Measurements from ENCODE around the gene C10orf95. TPM values are rescaled to one million over a fixed set of nuclear protein-coding genes. Genes with fewer than 3 reads are reported as not detected.

C10orf95 gene
- total and polyA plus RNA-seq, 2 experiments from 2014 or later = 0.69 to 1.1 TPM

DNA sequence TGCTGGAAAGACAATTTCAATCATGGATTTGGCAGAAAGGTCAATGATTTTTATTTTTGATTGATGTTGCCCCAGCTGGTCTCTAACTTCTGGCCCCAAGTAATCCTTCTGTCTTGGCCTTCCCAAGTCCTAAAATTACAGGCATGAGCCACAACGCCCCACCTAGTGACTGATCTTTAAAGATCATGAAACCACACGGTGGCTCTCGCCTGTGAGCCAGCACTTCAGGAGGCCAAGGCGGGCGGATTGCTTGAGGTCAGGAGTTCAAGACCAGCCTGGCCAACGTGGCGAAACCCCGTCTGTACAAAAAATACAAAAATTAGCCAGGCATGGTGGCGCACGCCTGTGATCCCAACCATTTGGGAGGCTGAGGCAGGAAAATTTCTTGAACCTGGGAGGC, 12.6 kb upstream of the C10orf95 start:
- 0 out of 2 replicates have a peak, but pooled peaks cover 12% of the 10 kb centered on the region for H3F3A ChIP-seq (replicated peaks; ENCODE audit: low read depth)
- no peak overlapping the region for H3K27ac Mint-ChIP-seq
- H3K9me3 Mint-ChIP-seq = no peaks in the 10 kb centered on the region
- peaks cover 5% of the 10 kb centered on the region; the same call in 1 of the 2 replicates for H3K27me3 ChIP-seq (ENCODE audit: insufficient read depth)
- H3K4me3 ChIP-seq = no peak overlapping the region
- H3K4me3 Mint-ChIP-seq = peak overlapping the region; percentile 90; the same call in 2 of the 3 replicates
- peaks cover 23% of the 10 kb centered on the region; the same call in 1 of the 2 replicates for H3K79me2 ChIP-seq (replicated peaks; ENCODE audit: insufficient read depth)
- no peak overlapping the region for H2AFZ ChIP-seq
- H4K20me1 ChIP-seq (replicated peaks; ENCODE audit: insufficient read depth) = no peaks in the 10 kb centered on the region; the same call in 1 of the 2 replicates
- peaks cover 33% of the 10 kb centered on the region for H3K4me1 Mint-ChIP-seq
- peaks cover 2% of the 10 kb centered on the region for H3K36me3 Mint-ChIP-seq (ENCODE audit: low read depth)
- no peak for TF ChIP-seq NANOG (IDR thresholded peaks at IDR 0.05; ENCODE audit: borderline replicate concordance)
- TF ChIP-seq CREB1 (CRISPR knock-in tag; IDR thresholded peaks at IDR 0.05; ENCODE audit: low read depth) = no peak
- TF ChIP-seq, protein P1, sequence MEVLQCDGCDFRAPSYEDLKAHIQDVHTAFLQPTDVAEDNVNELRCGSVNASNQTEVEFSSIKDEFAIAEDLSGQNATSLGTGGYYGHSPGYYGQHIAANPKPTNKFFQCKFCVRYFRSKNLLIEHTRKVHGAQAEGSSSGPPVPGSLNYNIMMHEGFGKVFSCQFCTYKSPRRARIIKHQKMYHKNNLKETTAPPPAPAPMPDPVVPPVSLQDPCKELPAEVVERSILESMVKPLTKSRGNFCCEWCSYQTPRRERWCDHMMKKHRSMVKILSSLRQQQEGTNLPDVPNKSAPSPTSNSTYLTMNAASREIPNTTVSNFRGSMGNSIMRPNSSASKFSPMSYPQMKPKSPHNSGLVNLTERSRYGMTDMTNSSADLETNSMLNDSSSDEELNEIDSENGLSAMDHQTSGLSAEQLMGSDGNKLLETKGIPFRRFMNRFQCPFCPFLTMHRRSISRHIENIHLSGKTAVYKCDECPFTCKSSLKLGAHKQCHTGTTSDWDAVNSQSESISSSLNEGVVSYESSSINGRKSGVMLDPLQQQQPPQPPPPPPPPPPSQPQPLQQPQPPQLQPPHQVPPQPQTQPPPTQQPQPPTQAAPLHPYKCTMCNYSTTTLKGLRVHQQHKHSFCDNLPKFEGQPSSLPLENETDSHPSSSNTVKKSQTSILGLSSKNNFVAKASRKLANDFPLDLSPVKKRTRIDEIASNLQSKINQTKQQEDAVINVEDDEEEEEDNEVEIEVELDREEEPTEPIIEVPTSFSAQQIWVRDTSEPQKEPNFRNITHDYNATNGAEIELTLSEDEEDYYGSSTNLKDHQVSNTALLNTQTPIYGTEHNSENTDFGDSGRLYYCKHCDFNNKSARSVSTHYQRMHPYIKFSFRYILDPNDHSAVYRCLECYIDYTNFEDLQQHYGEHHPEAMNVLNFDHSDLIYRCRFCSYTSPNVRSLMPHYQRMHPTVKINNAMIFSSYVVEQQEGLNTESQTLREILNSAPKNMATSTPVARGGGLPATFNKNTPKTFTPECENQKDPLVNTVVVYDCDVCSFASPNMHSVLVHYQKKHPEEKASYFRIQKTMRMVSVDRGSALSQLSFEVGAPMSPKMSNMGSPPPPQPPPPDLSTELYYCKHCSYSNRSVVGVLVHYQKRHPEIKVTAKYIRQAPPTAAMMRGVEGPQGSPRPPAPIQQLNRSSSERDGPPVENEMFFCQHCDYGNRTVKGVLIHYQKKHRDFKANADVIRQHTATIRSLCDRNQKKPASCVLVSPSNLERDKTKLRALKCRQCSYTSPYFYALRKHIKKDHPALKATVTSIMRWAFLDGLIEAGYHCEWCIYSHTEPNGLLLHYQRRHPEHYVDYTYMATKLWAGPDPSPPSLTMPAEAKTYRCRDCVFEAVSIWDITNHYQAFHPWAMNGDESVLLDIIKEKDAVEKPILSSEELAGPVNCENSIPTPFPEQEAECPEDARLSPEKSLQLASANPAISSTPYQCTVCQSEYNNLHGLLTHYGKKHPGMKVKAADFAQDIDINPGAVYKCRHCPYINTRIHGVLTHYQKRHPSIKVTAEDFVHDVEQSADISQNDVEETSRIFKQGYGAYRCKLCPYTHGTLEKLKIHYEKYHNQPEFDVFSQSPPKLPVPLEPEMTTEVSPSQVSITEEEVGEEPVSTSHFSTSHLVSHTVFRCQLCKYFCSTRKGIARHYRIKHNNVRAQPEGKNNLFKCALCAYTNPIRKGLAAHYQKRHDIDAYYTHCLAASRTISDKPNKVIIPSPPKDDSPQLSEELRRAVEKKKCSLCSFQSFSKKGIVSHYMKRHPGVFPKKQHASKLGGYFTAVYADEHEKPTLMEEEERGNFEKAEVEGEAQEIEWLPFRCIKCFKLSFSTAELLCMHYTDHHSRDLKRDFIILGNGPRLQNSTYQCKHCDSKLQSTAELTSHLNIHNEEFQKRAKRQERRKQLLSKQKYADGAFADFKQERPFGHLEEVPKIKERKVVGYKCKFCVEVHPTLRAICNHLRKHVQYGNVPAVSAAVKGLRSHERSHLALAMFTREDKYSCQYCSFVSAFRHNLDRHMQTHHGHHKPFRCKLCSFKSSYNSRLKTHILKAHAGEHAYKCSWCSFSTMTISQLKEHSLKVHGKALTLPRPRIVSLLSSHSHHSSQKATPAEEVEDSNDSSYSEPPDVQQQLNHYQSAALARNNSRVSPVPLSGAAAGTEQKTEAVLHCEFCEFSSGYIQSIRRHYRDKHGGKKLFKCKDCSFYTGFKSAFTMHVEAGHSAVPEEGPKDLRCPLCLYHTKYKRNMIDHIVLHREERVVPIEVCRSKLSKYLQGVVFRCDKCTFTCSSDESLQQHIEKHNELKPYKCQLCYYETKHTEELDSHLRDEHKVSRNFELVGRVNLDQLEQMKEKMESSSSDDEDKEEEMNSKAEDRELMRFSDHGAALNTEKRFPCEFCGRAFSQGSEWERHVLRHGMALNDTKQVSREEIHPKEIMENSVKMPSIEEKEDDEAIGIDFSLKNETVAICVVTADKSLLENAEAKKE (CRISPR knock-in tag; IDR thresholded peaks at IDR 0.05) = no peak
- TF ChIP-seq ZNF331 (CRISPR knock-in tag; IDR thresholded peaks at IDR 0.05; ENCODE audit: low read depth) = no peak
- no peak for TF ChIP-seq ZNF114 (CRISPR knock-in tag; IDR thresholded peaks at IDR 0.05)
- no peak for TF ChIP-seq JUNB (IDR thresholded peaks at IDR 0.05; ENCODE audit: unreplicated experiment)
- TF ChIP-seq, protein P2, sequence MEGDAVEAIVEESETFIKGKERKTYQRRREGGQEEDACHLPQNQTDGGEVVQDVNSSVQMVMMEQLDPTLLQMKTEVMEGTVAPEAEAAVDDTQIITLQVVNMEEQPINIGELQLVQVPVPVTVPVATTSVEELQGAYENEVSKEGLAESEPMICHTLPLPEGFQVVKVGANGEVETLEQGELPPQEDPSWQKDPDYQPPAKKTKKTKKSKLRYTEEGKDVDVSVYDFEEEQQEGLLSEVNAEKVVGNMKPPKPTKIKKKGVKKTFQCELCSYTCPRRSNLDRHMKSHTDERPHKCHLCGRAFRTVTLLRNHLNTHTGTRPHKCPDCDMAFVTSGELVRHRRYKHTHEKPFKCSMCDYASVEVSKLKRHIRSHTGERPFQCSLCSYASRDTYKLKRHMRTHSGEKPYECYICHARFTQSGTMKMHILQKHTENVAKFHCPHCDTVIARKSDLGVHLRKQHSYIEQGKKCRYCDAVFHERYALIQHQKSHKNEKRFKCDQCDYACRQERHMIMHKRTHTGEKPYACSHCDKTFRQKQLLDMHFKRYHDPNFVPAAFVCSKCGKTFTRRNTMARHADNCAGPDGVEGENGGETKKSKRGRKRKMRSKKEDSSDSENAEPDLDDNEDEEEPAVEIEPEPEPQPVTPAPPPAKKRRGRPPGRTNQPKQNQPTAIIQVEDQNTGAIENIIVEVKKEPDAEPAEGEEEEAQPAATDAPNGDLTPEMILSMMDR (conservative IDR thresholded peaks at IDR 0.05; ENCODE audit: low read depth in 2 of 2) = no peak; a peak in 1 of 4 replicates
- TF ChIP-seq EZH2phosphoT487 (IDR thresholded peaks at IDR 0.05; ENCODE audit: unreplicated experiment) = no peak
- TF ChIP-seq STAT1 (IDR thresholded peaks at IDR 0.05; ENCODE audit: unreplicated experiment) = no peak
- TF ChIP-seq EZH2 (IDR thresholded peaks at IDR 0.05; ENCODE audit: low read depth, unreplicated experiment) = no peak
- TF ChIP-seq, protein P3, sequence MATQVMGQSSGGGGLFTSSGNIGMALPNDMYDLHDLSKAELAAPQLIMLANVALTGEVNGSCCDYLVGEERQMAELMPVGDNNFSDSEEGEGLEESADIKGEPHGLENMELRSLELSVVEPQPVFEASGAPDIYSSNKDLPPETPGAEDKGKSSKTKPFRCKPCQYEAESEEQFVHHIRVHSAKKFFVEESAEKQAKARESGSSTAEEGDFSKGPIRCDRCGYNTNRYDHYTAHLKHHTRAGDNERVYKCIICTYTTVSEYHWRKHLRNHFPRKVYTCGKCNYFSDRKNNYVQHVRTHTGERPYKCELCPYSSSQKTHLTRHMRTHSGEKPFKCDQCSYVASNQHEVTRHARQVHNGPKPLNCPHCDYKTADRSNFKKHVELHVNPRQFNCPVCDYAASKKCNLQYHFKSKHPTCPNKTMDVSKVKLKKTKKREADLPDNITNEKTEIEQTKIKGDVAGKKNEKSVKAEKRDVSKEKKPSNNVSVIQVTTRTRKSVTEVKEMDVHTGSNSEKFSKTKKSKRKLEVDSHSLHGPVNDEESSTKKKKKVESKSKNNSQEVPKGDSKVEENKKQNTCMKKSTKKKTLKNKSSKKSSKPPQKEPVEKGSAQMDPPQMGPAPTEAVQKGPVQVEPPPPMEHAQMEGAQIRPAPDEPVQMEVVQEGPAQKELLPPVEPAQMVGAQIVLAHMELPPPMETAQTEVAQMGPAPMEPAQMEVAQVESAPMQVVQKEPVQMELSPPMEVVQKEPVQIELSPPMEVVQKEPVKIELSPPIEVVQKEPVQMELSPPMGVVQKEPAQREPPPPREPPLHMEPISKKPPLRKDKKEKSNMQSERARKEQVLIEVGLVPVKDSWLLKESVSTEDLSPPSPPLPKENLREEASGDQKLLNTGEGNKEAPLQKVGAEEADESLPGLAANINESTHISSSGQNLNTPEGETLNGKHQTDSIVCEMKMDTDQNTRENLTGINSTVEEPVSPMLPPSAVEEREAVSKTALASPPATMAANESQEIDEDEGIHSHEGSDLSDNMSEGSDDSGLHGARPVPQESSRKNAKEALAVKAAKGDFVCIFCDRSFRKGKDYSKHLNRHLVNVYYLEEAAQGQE (IDR thresholded peaks at IDR 0.05; ENCODE audit: unreplicated experiment) = no peak
- TF ChIP-seq POLR2AphosphoS5 (IDR thresholded peaks at IDR 0.05; ENCODE audit: low read depth) = no peak
- TF ChIP-seq, protein P4, sequence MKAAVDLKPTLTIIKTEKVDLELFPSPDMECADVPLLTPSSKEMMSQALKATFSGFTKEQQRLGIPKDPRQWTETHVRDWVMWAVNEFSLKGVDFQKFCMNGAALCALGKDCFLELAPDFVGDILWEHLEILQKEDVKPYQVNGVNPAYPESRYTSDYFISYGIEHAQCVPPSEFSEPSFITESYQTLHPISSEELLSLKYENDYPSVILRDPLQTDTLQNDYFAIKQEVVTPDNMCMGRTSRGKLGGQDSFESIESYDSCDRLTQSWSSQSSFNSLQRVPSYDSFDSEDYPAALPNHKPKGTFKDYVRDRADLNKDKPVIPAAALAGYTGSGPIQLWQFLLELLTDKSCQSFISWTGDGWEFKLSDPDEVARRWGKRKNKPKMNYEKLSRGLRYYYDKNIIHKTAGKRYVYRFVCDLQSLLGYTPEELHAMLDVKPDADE (IDR thresholded peaks at IDR 0.05) = no peak
- DNase-seq (ENCODE audit: low spot score) (no peak), ATAC-seq (no peak)
- H3K27ac ChIP-seq (ENCODE audit: low read depth) = no peak overlapping the region
- peaks cover 16% of the 10 kb centered on the region for H3K27me3 Mint-ChIP-seq (ENCODE audit: insufficient read depth, low read depth, poor library complexity)
- H3K36me3 ChIP-seq (ENCODE audit: insufficient read depth) = no peaks in the 10 kb centered on the region
- peak overlapping the region; percentile 96 for H3K4me2 ChIP-seq
- H3K9me2 ChIP-seq (ENCODE audit: insufficient read depth) = no peaks in the 10 kb centered on the region
- H3K4me1 ChIP-seq (ENCODE audit: insufficient read depth) = peaks cover 29% of the 10 kb centered on the region
